GM18867 (cell line): ENCODE data around the gene ANXA5.

Experiments used
- ATAC-seq: cut with Tn5 transposase; IDR thresholded peaks from one replicate; pipeline ENCODE4 v1.9.1; 2021; ENCODE audit warnings: mild to moderate bottlenecking, moderate library complexity; ENCODE audit not compliant: unreplicated experiment

ANXA5 gene

GRCh38 chr4:121650741-121651140 is 46.0 kb downstream of the ANXA5 start:
- ATAC-seq: no peak

- no peak for ATAC-seq
Measured at GRCh38 chr4:121648516-121648915, 48.3 kb downstream of the ANXA5 start.

- no peak for ATAC-seq
Measured at GRCh38 chr4:121642876-121643585, 53.7 kb downstream of the ANXA5 start.

GRCh38 chr4:121642292-121642691 is 54.5 kb downstream of the ANXA5 start:
- ATAC-seq: no peak

DNA sequence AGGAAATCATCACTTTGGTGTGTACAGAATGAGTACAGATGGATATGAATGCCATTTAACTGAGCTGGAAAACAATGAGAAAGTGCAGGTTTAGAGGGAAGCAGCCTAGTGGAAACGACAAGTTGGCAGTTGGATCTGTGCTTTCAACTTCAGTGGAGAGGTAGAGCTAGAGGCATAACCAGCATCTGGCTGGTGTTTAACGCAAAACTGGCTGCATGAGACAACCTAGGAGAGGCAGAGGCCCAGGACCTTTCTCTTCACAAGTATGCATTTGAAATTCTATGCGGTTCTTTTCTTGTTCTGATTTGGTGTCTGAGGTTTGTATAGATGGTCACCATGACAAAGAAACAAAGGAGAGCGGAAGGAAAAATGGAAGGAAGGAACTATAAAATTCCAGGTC is 63.1 kb downstream of the ANXA5 start:
- ATAC-seq: no peak

- ATAC-seq: no peak
Measured at GRCh38 chr4:121632636-121633035, 64.1 kb downstream of the ANXA5 start.
